GM18907 (cell line): Measurements from ENCODE around the gene UNKL.

Experiments
- ATAC-seq: cut with Tn5 transposase; IDR thresholded peaks from one replicate; pipeline ENCODE4 v1.9.1; 2021; ENCODE audit warnings: mild to moderate bottlenecking, moderate library complexity; ENCODE audit not compliant: unreplicated experiment

UNKL gene

DNA sequence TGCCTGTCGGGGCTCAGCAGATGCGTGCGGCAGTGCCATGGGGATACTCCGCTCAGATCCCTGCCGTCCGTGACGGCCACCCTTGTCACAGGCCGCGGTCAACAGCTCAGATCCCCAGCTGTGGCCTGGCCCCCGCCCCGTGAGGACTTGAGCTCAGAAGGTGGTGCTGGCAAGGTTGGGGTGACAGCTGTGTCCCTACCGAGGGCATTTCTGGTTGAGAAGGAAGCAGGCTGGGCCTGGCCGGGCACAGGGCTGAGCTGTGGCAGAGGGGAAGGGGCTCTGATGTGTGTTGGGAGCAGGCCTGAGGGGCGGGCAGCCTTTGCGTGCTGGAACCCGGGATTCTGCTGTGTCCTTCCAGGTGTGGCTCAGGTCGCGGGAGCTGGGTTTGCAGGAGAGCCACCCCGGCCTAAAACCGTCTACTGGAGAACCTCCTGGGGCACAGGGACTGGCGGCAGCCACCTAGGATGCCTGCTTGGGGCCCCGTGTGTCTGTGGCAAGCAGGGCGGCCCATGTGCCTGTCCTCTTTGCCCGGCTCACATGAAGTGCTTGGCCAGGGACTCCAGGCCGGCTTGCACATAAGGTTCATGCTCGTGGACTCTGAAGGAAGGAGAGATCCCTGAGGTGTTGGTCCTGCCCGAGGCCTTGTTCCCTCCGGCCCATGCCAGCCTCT lies 100.0 kb downstream of the UNKL start:
- ATAC-seq, result no peak

DNA sequence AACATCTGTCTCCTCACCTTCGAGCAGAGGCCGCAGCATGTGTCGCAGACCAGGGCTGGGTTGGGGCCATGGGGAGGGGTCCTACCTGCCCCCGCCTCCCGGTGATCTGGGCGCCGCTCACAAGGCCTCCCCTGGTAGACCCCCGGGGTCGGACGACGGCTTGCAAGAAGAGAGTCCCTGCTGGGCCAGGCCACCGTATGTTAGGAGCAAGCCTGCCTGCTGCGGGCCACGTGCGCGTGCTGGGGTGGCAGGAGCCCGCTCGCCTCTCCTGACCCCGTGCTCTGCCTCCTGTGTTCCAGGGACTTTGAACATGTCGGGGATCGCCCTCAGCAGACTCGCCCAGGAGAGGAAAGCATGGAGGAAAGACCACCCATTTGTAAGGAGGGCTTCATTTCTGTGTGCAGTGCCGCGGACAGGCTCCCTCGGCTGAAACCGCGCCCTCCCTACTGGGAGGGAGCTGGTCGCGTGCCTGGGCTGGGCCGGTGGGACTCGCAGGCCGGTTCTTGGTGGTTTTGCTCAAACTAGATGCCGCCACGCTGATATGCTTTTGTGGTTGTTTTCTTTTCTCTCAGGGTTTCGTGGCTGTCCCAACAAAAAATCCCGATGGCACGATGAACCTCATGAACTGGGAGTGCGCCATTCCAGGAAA lies 100.7 kb downstream of the UNKL start:
- no peak for ATAC-seq
